H1 (cell line): ENCODE data around the gene HPRT1. TPM values are rescaled to one million over a fixed set of nuclear protein-coding genes. Genes with fewer than 3 reads are reported as not detected.

Experiments used
- CTCF ChIA-PET: fragments of 300-600 bp; sonication (Branson Sonifier 250); formaldehyde crosslinking; loops from one replicate; lab custom pipeline; 2021; ENCODE audit not compliant: partially characterized antibody; lab: Charles Lee
- POLR2A ChIA-PET: fragments of 300-600 bp; sonication (Branson Sonifier 250); formaldehyde crosslinking; loops from one replicate; lab custom pipeline; 2021; ENCODE audit warnings: inconsistent platforms; ENCODE audit not compliant: partially characterized antibody; lab: Charles Lee
- DNase-seq, 2 experiments: peaks; one replicate each; pipeline versions ENCODE4 v3.0.0 to v3.0.0-alpha.2; 2010 to 2022; ENCODE audit warnings: low spot score in 2 of 2, low read depth in 1 of 2, mixed read lengths in 1 of 2
- FAIRE-seq: peaks from 2 replicates; lab custom pipeline; 2011; peaks lifted over from hg19 to GRCh38; lab: Jason Lieb, UNC
- H2AFZ ChIP-seq: 2 replicates; pipeline ENCODE4 v1.8.1; 2012; ENCODE audit warnings: low read length, inconsistent platforms
- H2AK5ac ChIP-seq: 2 replicates; pipeline ENCODE4 v1.6.1; 2013; ENCODE audit warnings: low read depth, low read length
- H2BK120ac ChIP-seq: replicated peaks from 2 replicates; pipeline ENCODE3; 2013; ENCODE audit warnings: low read depth, low read length, inconsistent platforms
- H2BK12ac ChIP-seq: 2 replicates; pipeline ENCODE4 v1.6.1; 2013; ENCODE audit warnings: low read depth, low read length
- H2BK15ac ChIP-seq: 2 replicates; pipeline ENCODE4 v1.6.1; 2013; ENCODE audit warnings: low read length
- H2BK20ac ChIP-seq: 2 replicates; pipeline ENCODE4 v1.6.1; 2013; ENCODE audit warnings: low read length
- H2BK5ac ChIP-seq: 2 replicates; pipeline ENCODE4 v1.6.1; 2013; ENCODE audit warnings: low read depth, low read length
- H3K14ac ChIP-seq: 2 replicates; pipeline ENCODE4 v1.6.1; 2013; ENCODE audit warnings: inconsistent platforms; ENCODE audit not compliant: insufficient read length
- H3K18ac ChIP-seq: 2 replicates; pipeline ENCODE4 v1.6.1; 2013; ENCODE audit warnings: low read length; ENCODE audit errors: extremely low read depth
- H3K23ac ChIP-seq: 2 replicates; pipeline ENCODE4 v1.6.1; 2013; ENCODE audit warnings: inconsistent platforms; ENCODE audit not compliant: insufficient read length
- H3K23me2 ChIP-seq: 2 replicates; pipeline ENCODE4 v1.6.1; 2013; ENCODE audit warnings: low read depth, low read length
- H3K27ac ChIP-seq: 2 replicates; pipeline ENCODE4 v1.6.1; 2011; ENCODE audit warnings: low read depth, low read length, inconsistent platforms
- H3K27me3 ChIP-seq, 4 experiments: replicated peaks in 1 of 4; 1 replicate in 1 of 4; 2 replicates in 3 of 4; pipeline versions ENCODE4 v1.6.1 to v1.8.1; 2011 to 2013; ENCODE audit warnings: low read length in 3 of 4, mild to moderate bottlenecking in 3 of 4, inconsistent platforms in 2 of 4, mixed read lengths in 2 of 4, moderate library complexity in 1 of 4; ENCODE audit not compliant: control insufficient read depth in 3 of 4, insufficient read depth in 3 of 4; ENCODE audit errors: extremely low read depth in 1 of 4
- H3K36me3 ChIP-seq, 4 experiments: 2 replicates each; pipeline versions ENCODE4 v1.6.1 to v1.8.1; 2011 to 2013; ENCODE audit warnings: mild to moderate bottlenecking in 4 of 4, low read length in 3 of 4, moderate library complexity in 2 of 4, control low read depth in 1 of 4, inconsistent platforms in 1 of 4; ENCODE audit not compliant: insufficient read depth in 4 of 4, control insufficient read depth in 2 of 4
- H3K4ac ChIP-seq: replicated peaks from 2 replicates; pipeline ENCODE3; 2013; ENCODE audit warnings: low read length, low read depth, mixed read lengths, inconsistent platforms; ENCODE audit not compliant: insufficient read length
- H3K4me1 ChIP-seq, 4 experiments: replicated peaks in 1 of 4; 1 replicate in 1 of 4; 2 replicates in 3 of 4; pipeline versions ENCODE4 v1.6.1 to v1.8.1; 2011 to 2013; ENCODE audit warnings: low read length in 3 of 4, inconsistent platforms in 2 of 4, mixed read lengths in 1 of 4; ENCODE audit not compliant: insufficient read depth in 4 of 4, control insufficient read depth in 3 of 4
- H3K4me2 ChIP-seq, 2 experiments: 2 replicates each; pipeline versions ENCODE4 v1.6.1 to v1.8.1; 2011 to 2013; ENCODE audit warnings: low read depth in 2 of 2, low read length in 2 of 2, control low read depth in 1 of 2, inconsistent platforms in 1 of 2, mild to moderate bottlenecking in 1 of 2; ENCODE audit not compliant: insufficient read depth in 1 of 2
- H3K4me3 ChIP-seq, 4 experiments: fragments of 200-600, 300-600 bp in 1 of 4; sonication (generic), shearing (Covaris generic), sonication (Bioruptor Twin) in 1 of 4; 2 replicates each; pipeline versions ENCODE4 v1.5.1 to v1.8.1; 2011 to 2016; ENCODE audit warnings: low read length in 4 of 4, low read depth in 3 of 4, control low read depth in 2 of 4, inconsistent platforms in 2 of 4, mild to moderate bottlenecking in 2 of 4, mixed read lengths in 1 of 4, moderate library complexity in 1 of 4; ENCODE audit not compliant: insufficient read depth in 2 of 4; ENCODE audit errors: extremely low read depth in 1 of 4
- H3K56ac ChIP-seq: replicated peaks from 2 replicates; pipeline ENCODE3; 2013; ENCODE audit warnings: low read depth, mild to moderate bottlenecking, mixed read lengths, low read length, inconsistent platforms; ENCODE audit not compliant: insufficient read length
- H3K79me1 ChIP-seq: 2 replicates; pipeline ENCODE4 v1.6.1; 2013; ENCODE audit warnings: low read depth, low read length, control low read depth
- H3K79me2 ChIP-seq, 2 experiments: 2 replicates each; pipeline versions ENCODE4 v1.6.1 to v1.8.1; 2012 to 2013; ENCODE audit warnings: low read length in 2 of 2, mild to moderate bottlenecking in 2 of 2, inconsistent platforms in 1 of 2; ENCODE audit not compliant: insufficient read depth in 2 of 2, control insufficient read depth in 1 of 2
- H3K9ac ChIP-seq, 4 experiments: replicated peaks in 1 of 4; 1 replicate in 1 of 4; 2 replicates in 3 of 4; pipeline versions ENCODE4 v1.6.1 to v1.8.1; 2011 to 2013; ENCODE audit warnings: low read depth in 3 of 4, low read length in 3 of 4, control low read depth in 2 of 4, mild to moderate bottlenecking in 2 of 4, moderate library complexity in 2 of 4, inconsistent platforms in 1 of 4; ENCODE audit errors: extremely low read depth in 1 of 4
- H3K9me3 ChIP-seq, 2 experiments: 2 replicates each; pipeline versions ENCODE4 v1.6.1 to v1.8.1; 2012 to 2013; ENCODE audit warnings: mild to moderate bottlenecking in 2 of 2, moderate library complexity in 2 of 2, control low read depth in 1 of 2, inconsistent platforms in 1 of 2, low read depth in 1 of 2, low read length in 1 of 2, mixed read lengths in 1 of 2; ENCODE audit not compliant: insufficient read depth in 2 of 2
- H4K20me1 ChIP-seq, 2 experiments: replicated peaks in 1 of 2; 2 replicates each; pipeline versions ENCODE3 to v1.8.1; 2011 to 2013; ENCODE audit warnings: inconsistent platforms in 2 of 2, low read length in 2 of 2, mild to moderate bottlenecking in 1 of 2; ENCODE audit not compliant: insufficient read depth in 2 of 2, control insufficient read depth in 1 of 2
- H4K5ac ChIP-seq: 2 replicates; pipeline ENCODE4 v1.6.1; 2013; ENCODE audit warnings: low read length, low read depth, mixed read lengths, inconsistent platforms; ENCODE audit not compliant: insufficient read length
- H4K8ac ChIP-seq: 2 replicates; pipeline ENCODE4 v1.8.0; 2013; ENCODE audit warnings: mild to moderate bottlenecking, moderate library complexity, low read length, inconsistent platforms; ENCODE audit not compliant: insufficient read depth; ENCODE audit errors: extremely low read depth
- H4K91ac ChIP-seq: replicated peaks from 2 replicates; pipeline ENCODE3; 2013; ENCODE audit warnings: low read length, mixed read lengths, inconsistent platforms; ENCODE audit not compliant: insufficient read length
- ASH2L ChIP-seq: fragments of 200-600, 300-600 bp; sonication (generic); IDR thresholded peaks from one replicate; pipeline ENCODE4 v1.7.1; 2017; ENCODE audit warnings: low read length
- BACH1 ChIP-seq: IDR thresholded peaks from 2 replicates; pipeline ENCODE4 v1.6.1; 2012; ENCODE audit warnings: low read length, improper control_type of control experiment
- BCL11A ChIP-seq, 2 experiments: IDR thresholded peaks; one replicate each; pipeline ENCODE4 v1.6.1; 2011; ENCODE audit warnings: low read depth in 2 of 2, low read length in 2 of 2, mild to moderate bottlenecking in 2 of 2
- CREB1 ChIP-seq: IDR thresholded peaks from 2 replicates; pipeline ENCODE4 v1.6.1; 2012; ENCODE audit warnings: inconsistent platforms
- FOSL1 ChIP-seq: IDR thresholded peaks from 2 replicates; pipeline ENCODE4 v1.6.1; 2011; ENCODE audit warnings: mild to moderate bottlenecking, low read depth, low read length, moderate library complexity; ENCODE audit not compliant: insufficient read depth
- NANOG ChIP-seq: IDR thresholded peaks from 2 replicates; pipeline ENCODE4 v1.6.1; 2011; ENCODE audit warnings: low read length, low read depth, mild to moderate bottlenecking, inconsistent platforms; ENCODE audit not compliant: insufficient read depth, poor library complexity, severe bottlenecking
- POU5F1 ChIP-seq: IDR thresholded peaks from 2 replicates; pipeline ENCODE4 v1.6.1; 2011; ENCODE audit warnings: low read depth, mild to moderate bottlenecking, low read length, moderate library complexity
- RAD21 ChIP-seq, 2 experiments: IDR thresholded peaks in 1 of 2; conservative IDR thresholded peaks in 1 of 2; 2 replicates each; pipeline ENCODE4 v1.6.1; 2011; ENCODE audit warnings: low read depth in 2 of 2, low read length in 2 of 2, improper control_type of control experiment in 1 of 2, inconsistent platforms in 1 of 2, mild to moderate bottlenecking in 1 of 2, moderate library complexity in 1 of 2
- RNF2 ChIP-seq: fragments of 200-900, 300-1000 bp; sonication (generic); IDR thresholded peaks from 2 replicates; pipeline ENCODE4 v1.7.1; 2016; ENCODE audit warnings: borderline replicate concordance, low read depth, mild to moderate bottlenecking, antibody characterized with exemption, low read length; ENCODE audit not compliant: poor library complexity, severe bottlenecking; ENCODE audit errors: missing control alignments
- SIN3A ChIP-seq, 2 experiments: IDR thresholded peaks in 1 of 2; conservative IDR thresholded peaks in 1 of 2; 2 replicates each; pipeline ENCODE4 v1.6.1; 2011 to 2012; ENCODE audit warnings: low read length in 2 of 2, improper control_type of control experiment in 1 of 2, low read depth in 1 of 2, mild to moderate bottlenecking in 1 of 2
- SP2 ChIP-seq: IDR thresholded peaks from 2 replicates; pipeline ENCODE4 v1.6.1; 2012; ENCODE audit warnings: mild to moderate bottlenecking, low read length, inconsistent platforms
- TAF7 ChIP-seq: optimal IDR thresholded peaks from 2 replicates; pipeline ENCODE3; 2011; ENCODE audit warnings: low read depth, mild to moderate bottlenecking, inconsistent platforms, low read length, moderate library complexity, borderline replicate concordance
- WGBS, 2 experiments: shearing (Covaris generic) in 1 of 2; methylation state at CpG; one replicate each; pipeline versions ENCODE4 v1.1.6 to v1.1.7; 2013 to 2015; ENCODE audit warnings: low lambda C conversion rate in 2 of 2, mixed read lengths in 2 of 2, inconsistent platforms in 1 of 2, low coverage in 1 of 2, missing lambda C conversion rate in 1 of 2; ENCODE audit not compliant: insufficient replicate concordance in 2 of 2, insufficient coverage in 1 of 2, insufficient read length in 1 of 2; ENCODE audit errors: extremely low coverage in 1 of 2, missing lambda C conversion rate in 1 of 2; 5-methylcytosine and 5-hydroxymethylcytosine counted together
- polyA plus RNA-seq, 7 experiments: library from polyadenylated mRNA; depleted of rRNA in 3 of 7; stranded (reverse) in 5 of 7; unstranded in 2 of 7; fragments of >200 nt in 5 of 7; fragments of 200-250 nt in 2 of 7; gene quantifications; 1 replicate in 5 of 7; 2 replicates in 1 of 7; 4 replicates in 1 of 7; pipeline versions ENCODE4 v1.2.1 to v1.2.3, GENCODE V29; 2011 to 2013; ENCODE audit warnings: missing spikeins in 2 of 7, mixed read lengths in 2 of 7
- total RNA-seq: library from RNA; stranded (reverse); fragmentation: NEBNext Ultra II Directional; extraction: Animal tissue kit (Norgen Biotek cat#: 25700); gene quantifications from 2 replicates; pipeline ENCODE4 v1.2.1, GENCODE V29; 2021

Gene HPRT1
- total and polyA plus RNA-seq, 2 of the 8 experiments (the other 6 are each of a cell fraction or from before 2014, with no cell fraction given), result 16.9 to 49.5 TPM

GRCh38 chrX:134528960-134529359 is 69.0 kb downstream of the HPRT1 start:
- ChIA-PET CTCF (interaction anchor here (1.0 to 1.3 kb wide), 2 partner anchors 8 to 254 kb away, joined by 4 to 6 read pairs; no protein-coding TSS in a partner anchor), POLR2A (interaction anchor here (0.6 kb wide), 1 partner anchor 56 kb away, joined by 3 read pairs; no protein-coding TSS in a partner anchor)
- Histone ChIP-seq H4K20me1 (no peaks in the 10 kb centered on the region), H3K4ac (no peak overlapping the region), H3K9ac (no peak overlapping the region), H2BK12ac (no peak overlapping the region), H3K56ac (no peak overlapping the region), H3K14ac (no peak overlapping the region), H4K5ac (no peak overlapping the region), H3K79me1 (no peaks in the 10 kb centered on the region), H2BK5ac (no peak overlapping the region), H2BK20ac (no peak overlapping the region), H3K4me2 (no peak overlapping the region), H2BK15ac (no peak overlapping the region), H3K4me3 (no peak overlapping the region), H4K8ac (no peak overlapping the region), H2AFZ (no peak overlapping the region), H3K36me3 (no peaks in the 10 kb centered on the region), H3K9me3 (no peaks in the 10 kb centered on the region), H3K18ac (no peak overlapping the region), H3K23me2 (no peaks in the 10 kb centered on the region), H2BK120ac (no peak overlapping the region), H3K4me1 (peaks cover 0 to 9% (median 0%) of the 10 kb centered on the region in 4 experiments; a peak in 2 of 7 replicates), H3K23ac (no peak overlapping the region), H3K27ac (no peak overlapping the region), H3K79me2 (no peaks in the 10 kb centered on the region), H2AK5ac (no peak overlapping the region), H4K91ac (no peak overlapping the region), H3K27me3 (no peaks in the 10 kb centered on the region)
- TF ChIP-seq BCL11A (IDR thresholded peaks at IDR 0.05; ENCODE audit: low read depth in 2 of 2, low read length in 2 of 2), result no peak
- no peak for TF ChIP-seq BACH1
- TF ChIP-seq RAD21 (IDR thresholded peaks at IDR 0.05 in 1 of 2, conservative IDR thresholded peaks at IDR 0.05 in 1 of 2; ENCODE audit: low read depth in 2 of 2, low read length in 2 of 2), result no peak
- TF ChIP-seq FOSL1, result no peak
- no peak for TF ChIP-seq CREB1
- TF ChIP-seq RNF2, result no peak
- TF ChIP-seq ASH2L, result no peak
- no peak for TF ChIP-seq NANOG
- TF ChIP-seq SP2, result no peak
- no peak for TF ChIP-seq POU5F1
- no peak for TF ChIP-seq SIN3A (conservative IDR thresholded peaks at IDR 0.05 in 1 of 2, IDR thresholded peaks at IDR 0.05 in 1 of 2; ENCODE audit: low read depth in 1 of 2, low read length in 2 of 2)
- TF ChIP-seq TAF7, result no peak
- FAIRE-seq (no peak), DNase-seq (no peak)
- 72% methylated on average over 3 of the region's 3 CpGs; no CpG with 5 or more reads in 1 of the 2 experiments for WGBS, 2 experiments
